Hematopoietic multipotent progenitor cell treated with erythropoietin and hydrocortisone succinate and interleukin-3 and kit ligand, for 15 days (in vitro differentiated cells): ENCODE results near the gene ZNF362.
A peak's percentile ranks its signal among the peaks of the same experiment; 100 is the strongest.
"Not testable (repeated sequence)": the region's sequence is repeated elsewhere in the genome, so short reads cannot be mapped to it uniquely, and the experiment has no call there.

Source experiments
- DNase-seq: peaks from one replicate; pipeline ENCODE4 v3.0.0-alpha.2; 2015; ENCODE audit warnings: low spot score

The ZNF362 gene, protein sequence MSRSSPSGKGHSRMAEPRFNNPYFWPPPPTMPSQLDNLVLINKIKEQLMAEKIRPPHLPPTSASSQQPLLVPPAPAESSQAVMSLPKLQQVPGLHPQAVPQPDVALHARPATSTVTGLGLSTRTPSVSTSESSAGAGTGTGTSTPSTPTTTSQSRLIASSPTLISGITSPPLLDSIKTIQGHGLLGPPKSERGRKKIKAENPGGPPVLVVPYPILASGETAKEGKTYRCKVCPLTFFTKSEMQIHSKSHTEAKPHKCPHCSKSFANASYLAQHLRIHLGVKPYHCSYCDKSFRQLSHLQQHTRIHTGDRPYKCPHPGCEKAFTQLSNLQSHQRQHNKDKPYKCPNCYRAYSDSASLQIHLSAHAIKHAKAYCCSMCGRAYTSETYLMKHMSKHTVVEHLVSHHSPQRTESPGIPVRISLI

DNA sequence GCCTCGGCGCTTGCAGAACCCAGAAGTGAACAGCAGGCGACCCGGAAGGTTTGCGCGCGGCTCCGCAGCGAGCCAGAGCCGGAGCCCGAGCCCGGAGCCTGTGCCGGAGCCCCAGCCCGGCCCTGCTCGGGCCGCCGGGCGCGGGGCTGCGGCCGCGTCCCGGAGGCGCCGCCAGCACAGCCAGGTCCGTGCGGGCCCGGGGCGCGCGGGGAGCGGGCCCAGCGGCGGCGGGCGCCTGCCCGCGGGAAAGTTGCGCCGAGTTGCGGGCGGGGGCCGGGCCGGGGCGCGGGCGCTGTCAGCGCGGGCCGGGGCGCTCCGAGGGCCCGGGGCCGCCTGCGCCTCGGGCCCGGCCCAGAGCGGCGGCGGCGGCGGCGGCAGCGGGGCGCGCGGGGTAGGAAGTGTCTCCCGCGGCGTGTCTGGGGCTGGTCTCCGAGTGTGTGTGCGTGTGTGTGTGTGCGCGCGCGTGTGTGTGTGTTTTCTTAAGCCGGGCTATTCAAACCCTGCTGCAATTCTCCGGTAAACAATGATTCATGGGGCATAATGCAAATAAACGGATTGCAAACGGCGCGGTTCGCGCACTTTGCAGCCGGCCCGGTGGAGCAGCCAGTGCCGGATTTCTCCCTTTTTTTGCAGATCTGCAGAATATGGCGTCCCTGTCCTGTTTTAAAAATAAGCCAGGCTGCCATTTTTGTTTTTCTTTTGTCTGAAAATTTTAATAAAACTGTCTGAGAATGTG, at the start of gene ZNF362:
ZNF362 (plus strand) TSS at position 22 of the 736 bp plus-strand sequence. CDS start 14,083 bp downstream, outside the sequence.
- peak; percentile 33 for DNase-seq

DNA sequence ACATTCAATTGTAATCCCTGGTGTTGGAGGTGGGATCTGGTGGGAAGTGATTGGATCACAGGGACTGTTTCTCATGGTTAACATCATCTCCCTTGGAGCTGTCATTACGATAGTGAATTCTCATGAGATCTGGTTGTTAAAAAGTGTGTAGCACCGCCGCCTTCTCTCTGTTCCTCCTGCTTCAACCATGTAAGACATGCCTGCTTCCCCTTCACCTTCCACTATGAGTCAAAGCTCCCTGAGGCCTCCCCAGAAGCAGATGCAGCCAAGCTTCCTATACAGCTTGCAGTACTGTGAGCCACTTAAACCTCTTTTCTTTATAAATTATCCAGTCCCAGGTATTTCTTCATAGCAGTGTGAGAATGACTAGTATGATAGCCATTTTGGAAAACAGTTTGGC, 44.3 kb upstream of the ZNF362 start:
- no peak for DNase-seq

DNA sequence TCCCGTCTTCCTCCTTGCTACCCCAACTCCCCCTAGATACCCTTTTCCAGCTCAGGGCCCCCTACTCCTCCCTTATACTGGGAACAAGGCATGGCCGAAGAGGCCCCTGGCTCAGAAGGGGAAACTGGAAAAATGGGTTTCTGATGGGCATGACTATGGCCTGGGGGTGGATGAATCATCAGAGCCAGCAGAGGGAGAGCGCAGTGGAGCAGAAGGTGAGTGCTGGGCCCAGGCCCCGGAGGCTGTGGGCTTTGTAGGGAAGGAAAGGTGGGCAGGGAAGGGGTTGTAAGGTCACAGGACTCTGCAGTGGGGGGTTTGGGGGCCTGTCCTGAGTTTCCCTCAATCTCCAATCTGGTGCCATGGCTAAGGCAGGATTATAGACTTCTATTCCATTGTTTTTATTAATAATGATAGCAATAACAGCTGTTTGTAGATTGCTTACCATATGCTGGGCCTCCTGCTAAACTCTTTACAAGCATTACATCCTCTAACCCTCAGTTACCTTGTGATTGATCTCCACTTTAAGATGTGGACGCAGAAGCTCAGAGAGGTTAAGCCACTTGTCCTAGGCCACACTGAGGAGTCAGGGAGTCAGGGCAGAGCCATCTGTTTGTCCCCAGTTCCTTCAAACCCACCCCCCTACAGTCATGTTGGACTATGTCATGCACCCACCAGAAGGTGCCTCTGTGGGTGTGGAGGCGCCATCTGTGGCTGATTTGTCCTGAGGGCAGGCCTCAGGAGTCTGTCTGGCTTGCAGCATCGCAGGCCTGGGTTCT, 36.2 kb upstream of the ZNF362 start:
- DNase-seq = no peak

DNA sequence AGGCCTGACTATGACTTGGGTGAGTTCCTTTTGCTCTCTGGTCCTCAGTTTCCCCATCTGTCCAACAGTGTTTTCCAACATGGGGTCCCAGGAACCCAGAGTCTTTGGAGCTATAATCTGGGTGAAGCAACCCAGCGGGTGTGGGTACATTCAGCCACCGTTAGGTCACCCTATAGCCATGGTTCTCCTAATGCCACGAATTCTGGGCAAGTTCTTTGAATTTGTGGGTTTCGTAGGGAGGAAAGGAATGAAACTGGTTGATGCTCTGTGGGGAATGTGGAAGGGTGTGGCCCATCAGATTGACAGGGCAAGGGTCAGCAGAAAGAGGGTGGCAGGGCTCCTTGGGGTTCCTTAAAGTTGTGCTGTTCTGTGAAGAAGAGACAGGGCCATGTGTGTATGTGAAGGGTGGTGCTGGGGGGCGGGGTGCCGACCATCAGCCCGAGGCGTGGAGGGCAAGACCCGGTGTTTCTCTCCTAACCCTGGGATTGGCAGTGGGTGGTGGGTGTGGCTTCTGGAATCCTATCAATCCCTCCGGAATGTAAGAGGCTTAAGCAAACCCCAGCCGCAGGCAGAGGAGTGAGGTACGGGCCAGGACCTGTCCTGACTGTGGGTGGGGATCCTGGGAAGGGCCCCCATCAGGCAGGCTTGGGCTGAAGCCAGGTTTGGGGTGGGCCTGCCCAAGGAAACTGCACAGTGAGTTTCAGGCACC, 35.5 kb upstream of the ZNF362 start:
- no peak for DNase-seq

DNA sequence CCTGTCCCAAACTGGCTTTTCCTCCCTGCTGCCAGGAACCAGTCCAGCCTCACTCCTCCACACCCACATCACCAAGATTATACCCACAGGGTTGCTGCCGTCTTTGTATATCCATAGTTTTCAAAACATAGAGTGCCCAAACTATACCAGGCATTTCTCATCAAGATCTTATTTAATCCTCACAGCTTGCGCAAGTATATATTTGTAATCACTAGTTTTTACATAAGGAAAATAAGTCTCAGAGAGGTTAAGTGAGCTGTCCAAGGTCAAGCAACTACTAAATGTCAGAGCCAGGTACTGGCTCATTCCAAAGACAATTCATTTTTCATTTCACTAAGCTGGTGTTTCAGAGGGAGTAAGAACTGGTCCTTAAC, 34.9 kb upstream of the ZNF362 start:
- no peak for DNase-seq

DNA sequence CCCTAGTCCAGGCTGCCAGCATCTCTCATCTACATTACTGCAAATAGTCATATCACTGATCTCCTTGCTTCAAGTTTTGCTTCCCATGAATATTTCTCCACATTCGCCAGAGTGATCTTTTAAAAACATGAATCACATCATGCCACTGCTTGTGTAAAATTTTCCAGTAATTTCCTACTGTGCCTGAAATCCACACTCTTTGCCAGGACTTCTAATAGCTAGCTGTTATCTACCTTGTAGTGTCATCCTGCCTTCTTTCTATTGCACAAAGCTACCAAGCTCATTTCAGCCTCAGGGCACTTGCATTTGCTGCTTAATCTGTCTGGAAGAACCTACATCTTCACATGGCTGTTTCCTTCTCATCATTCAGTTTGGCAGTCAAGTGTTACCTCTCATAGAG, 33.9 kb upstream of the ZNF362 start:
- DNase-seq = no peak

DNA sequence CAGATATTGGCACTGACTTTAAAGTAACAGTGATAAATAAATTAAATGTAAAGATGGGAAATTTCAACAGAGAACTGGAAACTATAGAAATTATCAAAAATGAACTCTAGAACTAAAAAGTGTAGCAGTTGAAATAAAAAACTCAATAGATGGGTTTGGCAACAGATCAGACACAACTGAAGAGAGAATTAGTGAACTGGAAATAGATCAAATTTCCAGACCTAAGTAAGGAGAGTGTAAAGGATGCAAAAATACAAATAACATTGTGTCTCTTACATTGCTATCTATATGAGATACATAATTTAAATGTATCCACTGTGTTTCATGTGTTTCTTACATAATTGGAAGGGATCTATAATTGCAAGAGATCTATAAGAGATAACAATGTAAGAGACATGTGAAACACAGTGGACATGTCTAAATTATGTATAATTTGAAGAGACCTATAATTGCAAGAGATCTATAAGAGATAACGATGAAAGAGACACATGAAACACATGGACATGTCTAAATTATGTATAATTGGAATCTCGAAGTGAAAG, 32.1 kb upstream of the ZNF362 start:
- DNase-seq = no peak

DNA sequence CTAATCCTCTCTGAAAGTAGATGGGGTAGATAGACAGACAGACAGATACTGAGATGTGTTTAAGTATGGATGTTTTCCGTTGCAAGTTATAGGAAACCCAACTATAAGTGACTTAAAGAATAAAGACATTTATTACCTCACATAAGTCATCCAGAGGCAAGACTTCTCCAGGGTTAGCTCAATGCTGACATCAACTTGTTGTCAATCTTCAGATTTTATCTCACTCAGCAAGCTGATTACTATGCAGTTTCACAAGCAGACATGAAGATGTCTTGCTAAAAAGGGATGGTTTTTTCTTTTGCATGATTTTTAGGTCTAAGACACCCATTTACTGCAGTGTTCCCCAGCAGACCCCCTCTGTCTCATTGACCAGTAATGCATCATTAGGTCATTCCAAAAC, 30.7 kb upstream of the ZNF362 start:
- DNase-seq = no peak

DNA sequence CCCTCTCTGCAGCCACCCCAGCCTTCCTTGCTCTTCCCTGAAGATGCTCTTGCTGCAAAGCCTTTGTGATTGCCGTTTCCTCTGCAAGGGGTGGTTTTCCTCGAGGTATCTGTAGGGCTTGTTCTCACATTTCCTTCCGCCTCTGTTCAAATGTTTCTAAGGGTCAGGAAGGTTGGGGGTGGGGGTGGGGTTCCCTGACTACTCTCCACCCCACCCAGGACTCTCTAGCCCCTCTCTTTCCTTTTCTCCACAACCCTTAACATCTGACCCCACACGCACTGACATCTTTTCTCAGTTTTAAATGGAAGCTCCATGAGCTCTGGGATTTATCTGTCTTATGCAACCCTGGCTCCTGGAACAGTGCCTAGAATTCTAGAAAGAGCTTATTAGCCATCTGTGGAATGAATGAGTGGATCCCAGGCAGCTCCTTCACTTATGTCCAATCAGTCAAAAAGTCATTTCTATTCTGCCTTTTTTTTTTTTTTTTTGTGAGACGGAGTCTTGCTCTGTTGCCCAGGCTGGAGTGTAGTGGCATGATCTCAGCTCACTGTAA, 27.3 kb upstream of the ZNF362 start:
- no peak for DNase-seq

DNA sequence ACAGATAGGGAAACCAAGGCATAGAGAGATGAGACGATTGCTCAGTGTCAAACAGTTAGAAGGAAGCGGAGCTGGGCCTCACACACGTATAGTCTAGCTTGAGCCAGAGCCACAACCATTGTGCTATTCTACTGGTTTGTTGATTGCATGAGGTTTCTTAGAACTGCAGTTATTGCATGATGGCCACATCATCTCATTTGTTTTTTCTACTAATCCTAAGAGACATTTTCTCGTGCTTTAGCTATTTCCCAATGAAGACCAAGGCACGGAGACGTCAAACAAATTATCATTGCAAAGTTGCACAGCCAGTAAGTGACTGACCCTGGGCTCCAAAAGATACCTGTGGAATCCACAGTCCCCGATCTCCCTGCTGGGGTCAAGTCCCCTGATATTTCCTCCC, 25.1 kb upstream of the ZNF362 start:
- no peak for DNase-seq

DNA sequence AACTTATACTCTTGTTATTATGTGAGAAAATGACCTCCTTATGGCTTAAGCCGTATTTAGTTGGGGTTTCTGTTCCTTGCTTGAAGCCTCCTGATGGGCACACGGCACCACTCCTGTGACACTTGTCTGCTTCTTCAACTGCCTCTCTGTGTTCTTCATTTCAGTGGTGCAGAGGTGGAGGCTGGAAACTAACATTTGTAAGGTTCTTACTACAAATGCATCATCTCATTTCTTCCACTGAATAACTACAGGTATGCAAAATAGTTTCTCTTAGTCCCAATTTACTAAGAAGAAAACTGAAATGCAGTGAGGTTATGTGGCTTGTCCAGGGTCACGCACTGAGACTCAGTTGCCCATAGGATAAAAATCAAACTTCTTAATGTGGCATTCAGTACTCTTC, 23.6 kb upstream of the ZNF362 start:
- no peak for DNase-seq

DNA sequence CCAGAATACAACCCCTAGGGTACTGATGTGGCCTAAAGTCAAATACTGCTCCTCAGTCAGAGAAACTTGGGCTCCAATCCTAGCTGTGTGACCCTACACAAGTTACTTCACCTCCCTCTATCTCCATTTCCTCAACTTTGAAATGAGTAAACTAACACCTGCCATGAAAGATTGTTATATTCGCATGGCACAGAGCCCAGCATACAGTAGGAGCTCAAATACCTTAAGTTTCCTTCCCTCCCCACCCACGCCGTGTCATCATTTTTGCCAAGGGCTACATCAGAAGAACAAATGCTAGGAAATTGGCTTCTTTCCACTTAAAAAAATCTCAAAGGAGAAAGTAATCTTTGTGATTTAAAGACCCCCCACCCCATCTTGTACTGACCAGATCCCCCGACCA, 22.2 kb upstream of the ZNF362 start:
- DNase-seq = no peak

DNA sequence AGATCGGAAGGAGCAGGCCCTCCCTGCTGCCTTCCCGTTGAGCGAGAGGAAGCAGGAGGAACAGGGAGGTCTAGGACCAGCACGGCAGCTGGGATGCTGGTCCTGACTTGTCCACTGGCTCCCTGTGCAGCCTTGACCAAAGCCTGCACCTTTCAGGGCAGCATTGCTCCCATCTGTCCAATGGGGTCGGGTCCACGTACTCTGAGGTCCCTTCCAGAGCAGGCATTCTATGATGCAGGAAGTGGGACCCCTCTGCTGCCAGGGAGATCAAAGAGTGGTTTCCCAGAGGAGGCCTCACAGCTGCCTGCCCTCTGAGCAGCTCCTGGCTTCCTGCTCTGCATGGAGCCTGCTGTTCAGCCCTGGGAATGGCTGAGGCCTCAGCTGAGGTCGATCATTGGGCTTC, 21.7 kb upstream of the ZNF362 start:
- DNase-seq = no peak

DNA sequence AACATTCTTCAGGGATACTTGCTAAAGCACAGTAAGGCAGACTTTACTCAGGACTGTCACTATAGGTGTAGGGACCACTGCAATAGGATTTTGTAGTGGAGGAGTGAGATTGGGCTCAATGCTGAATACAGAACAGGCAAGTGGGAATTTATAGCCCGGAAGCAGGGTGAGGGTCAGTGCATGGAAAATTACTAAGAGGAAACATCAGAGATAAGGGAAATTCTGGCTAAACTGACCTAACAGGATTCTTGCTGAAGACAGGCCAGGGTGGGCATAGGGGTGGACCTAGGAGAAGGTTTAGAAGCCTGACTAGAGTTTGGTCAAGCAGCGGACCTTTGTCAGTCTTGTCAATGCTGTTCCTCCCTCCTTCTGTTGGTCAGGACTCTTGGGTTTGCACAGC, 20.8 kb upstream of the ZNF362 start:
- DNase-seq = no peak

DNA sequence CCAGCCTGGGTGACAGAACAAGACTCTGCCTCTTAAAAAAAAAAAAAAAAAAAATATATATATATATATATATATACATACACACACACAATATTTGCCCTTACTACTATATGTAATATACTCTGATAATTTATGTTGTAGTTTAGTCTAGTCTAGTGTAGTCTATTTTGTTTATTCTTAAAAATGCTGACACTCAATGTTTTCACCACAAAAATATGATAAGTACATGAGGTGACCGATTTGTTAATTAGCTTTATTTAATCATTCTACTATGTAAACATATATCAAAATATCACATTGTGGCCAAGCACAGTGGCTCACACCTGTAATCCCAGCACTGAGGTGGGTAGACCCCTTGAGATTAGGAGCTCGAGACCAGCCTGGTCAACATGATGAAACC, 19.8 kb upstream of the ZNF362 start:
- DNase-seq = no peak

DNA sequence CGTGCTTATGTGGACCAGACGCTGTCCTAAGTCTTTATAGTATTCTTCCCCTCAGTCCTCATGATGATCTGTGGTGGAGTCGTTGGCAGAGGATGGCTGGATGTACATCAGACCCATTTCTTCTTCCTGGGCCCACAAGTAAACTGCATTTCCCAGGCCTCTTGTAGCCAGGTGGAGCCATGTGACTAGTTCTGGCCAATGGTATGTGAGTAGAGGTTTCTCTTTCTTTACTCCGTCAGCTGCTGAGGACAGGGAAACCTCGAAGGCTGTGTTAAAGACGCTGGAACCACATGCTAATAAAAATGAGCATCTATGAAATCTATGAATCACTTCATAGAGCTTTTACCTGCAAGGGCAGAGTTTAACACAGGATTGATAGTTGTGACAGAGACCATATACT, 18.7 kb upstream of the ZNF362 start:
- DNase-seq = no peak

DNA sequence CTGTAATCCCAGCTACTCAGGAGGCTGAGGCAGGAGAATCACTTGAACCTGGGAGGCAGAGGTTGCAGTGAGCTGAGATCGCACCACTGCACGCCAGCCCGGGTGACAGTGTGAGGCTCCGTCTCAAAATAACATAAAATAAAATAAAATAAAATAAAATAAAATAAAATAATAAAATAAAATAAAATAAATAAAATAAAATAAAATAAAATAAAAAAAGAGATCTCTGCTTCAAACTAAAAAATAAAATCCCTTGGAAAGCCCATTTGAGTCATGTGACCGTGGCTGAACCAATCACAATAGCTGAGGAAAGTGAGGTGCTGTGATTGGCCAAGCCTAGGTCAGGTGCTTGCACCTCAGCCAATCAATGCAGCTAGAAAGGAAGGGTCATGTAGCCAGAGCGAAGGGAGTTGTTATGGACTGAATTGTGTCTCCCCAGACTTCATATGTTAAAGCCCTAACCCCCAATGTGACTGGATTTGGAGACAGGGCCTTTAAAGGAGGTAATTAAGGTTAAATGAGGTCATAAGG, 18.0 kb upstream of the ZNF362 start:
- not testable (repeated sequence) for DNase-seq

DNA sequence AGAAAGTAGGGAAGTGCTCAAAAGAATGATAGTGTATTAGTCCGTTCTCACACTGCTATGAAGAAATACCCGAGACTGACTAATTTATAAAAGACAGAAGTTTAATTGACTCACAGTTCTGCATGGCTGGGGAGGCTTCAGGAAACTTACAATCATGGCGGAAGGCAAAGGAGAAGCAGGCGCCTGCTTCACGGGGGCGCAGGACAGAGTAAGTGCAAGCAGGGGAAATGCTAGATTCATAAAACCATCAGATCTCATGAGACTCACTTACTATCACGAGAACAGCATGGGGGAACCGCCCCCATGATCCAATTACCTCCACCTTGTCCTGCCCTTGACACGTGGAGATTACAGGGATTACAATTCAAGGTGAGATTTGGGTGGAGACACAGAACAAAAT, 16.9 kb upstream of the ZNF362 start:
- not testable (repeated sequence) for DNase-seq

DNA sequence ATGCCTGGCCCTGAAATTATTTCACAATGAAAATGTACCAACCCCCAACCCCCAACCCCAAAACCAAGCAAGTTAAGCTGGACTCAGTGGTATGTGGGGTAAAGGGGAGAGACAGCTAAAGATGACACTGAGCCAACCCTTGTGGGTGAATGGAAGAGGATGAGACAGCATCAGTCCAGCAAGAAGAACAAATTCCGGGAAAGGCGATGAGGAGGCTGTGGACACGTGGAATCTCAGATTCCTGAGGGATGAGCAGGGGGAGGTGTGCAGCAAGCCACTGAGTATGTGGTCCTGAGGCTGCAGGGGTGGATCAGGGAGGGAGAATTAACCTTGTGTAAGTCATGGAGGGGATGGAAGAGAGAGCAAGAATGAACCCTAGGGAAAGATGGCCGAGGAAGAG, 14.4 kb upstream of the ZNF362 start:
- no peak for DNase-seq

DNA sequence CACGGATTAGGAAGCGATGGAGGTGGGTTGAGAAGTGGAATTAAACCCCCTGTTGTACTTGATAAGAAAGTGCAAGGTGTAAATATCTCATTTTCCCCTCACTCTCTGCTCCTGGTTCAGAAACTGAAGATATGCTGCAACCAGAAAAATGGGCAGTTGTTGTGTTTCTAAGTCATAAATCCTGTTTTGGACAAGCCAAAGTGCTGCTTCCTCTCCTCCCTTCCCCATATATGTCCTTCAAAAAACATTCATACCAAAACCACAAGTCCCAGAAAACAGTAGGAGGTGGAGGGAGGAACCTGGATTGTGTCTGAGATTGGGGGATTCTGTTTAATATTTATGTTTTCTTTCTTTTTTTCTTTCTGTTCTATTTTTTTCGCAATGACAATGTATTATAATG, 13.6 kb upstream of the ZNF362 start:
- no peak for DNase-seq

DNA sequence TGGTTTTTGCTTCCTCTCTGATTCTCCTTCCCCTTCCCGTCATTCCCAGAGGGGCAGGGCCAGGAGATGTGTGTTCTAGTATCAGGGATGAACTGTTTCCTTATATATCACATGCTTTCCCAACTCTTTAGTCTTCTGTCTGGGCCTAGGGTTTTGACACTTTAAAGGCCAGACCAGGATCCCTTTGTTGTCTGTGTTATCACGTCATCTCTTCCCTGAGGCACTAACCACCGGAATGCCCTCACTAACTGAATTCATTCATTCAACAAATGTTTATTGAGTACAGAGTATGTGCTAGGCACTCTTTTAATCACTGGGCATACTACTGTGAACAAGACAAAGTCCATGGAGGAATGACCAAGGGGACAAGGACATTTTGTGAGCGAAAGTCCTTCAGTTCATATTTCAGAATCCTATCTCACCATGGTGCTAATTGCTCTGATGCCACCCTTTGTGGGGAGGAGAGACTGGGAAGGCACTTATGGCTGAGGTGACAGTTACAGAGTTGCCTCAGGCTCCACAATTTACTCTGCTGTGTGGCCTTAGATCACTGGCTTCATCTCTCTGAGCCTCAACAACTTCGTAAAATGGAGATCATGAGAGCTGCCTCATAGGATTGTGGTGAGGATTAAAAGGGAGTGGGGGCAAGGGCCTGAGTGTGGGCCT, 12.0 kb upstream of the ZNF362 start:
- DNase-seq = no peak
